ENCODE measurements around the gene ZFYVE27.

DNA sequence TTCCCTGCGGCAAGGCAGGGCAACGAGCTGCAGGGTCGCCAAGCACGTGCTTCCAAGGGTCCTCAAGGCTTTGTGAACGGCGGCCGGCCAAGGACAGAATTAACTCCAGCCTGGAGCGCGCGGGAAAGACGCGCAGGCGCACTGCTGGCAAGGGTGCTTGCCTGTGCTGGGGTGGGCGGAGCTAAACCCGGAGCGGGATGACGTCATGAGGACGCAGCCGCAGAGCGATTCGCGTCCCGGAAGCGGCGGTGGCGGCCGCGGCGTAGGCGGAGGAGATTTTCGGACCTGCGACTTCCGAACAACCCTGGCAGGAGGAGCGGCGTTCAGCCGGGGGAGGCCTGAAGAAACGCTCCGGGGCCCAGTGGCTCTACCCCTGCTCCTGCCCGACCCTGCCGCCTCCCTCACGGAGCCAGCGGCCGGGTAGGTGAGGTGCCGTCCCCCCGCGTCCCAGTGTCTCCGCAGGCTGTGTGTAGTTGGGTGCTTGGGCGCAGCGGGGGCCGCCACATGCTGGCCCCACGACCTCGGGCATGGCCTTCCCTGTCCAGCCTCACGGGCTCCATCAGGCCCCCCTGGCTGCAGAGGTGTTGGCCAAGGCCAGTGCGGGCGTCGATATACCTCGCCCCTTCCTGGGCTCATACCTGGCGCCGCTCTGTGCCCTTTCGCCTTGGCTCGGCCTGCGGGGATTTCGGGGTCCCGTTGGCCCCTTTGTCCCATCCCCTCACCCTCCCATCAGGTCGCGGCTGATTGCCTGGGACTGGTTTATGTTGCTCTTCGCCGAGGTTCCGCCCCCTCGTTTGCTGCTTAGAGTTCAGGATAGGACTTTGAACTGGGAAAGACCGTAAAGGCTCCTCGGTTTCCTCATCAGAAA, at the start of gene ZFYVE27:
- TF ChIP-seq, protein P1, sequence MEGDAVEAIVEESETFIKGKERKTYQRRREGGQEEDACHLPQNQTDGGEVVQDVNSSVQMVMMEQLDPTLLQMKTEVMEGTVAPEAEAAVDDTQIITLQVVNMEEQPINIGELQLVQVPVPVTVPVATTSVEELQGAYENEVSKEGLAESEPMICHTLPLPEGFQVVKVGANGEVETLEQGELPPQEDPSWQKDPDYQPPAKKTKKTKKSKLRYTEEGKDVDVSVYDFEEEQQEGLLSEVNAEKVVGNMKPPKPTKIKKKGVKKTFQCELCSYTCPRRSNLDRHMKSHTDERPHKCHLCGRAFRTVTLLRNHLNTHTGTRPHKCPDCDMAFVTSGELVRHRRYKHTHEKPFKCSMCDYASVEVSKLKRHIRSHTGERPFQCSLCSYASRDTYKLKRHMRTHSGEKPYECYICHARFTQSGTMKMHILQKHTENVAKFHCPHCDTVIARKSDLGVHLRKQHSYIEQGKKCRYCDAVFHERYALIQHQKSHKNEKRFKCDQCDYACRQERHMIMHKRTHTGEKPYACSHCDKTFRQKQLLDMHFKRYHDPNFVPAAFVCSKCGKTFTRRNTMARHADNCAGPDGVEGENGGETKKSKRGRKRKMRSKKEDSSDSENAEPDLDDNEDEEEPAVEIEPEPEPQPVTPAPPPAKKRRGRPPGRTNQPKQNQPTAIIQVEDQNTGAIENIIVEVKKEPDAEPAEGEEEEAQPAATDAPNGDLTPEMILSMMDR (IDR thresholded peaks at IDR 0.05): peak in 4 of 6 experiments; percentile 15 to 36 (median 26)
- TF ChIP-seq POLR2A (IDR thresholded peaks at IDR 0.05) (peak; percentile 57 to 99 (median 94)), POLR2AphosphoS5 (IDR thresholded peaks at IDR 0.05) (peak; percentile 99)
